GM18520 (cell line): ENCODE measurements around the gene APBB2.
"Not testable (repeated sequence)": the region's sequence is repeated elsewhere in the genome, so short reads cannot be mapped to it uniquely, and the experiment has no call there.

Experiments used
- ATAC-seq: cut with Tn5 transposase; IDR thresholded peaks from one replicate; pipeline ENCODE4 v1.9.1; 2021; ENCODE audit not compliant: unreplicated experiment

APBB2 gene

DNA sequence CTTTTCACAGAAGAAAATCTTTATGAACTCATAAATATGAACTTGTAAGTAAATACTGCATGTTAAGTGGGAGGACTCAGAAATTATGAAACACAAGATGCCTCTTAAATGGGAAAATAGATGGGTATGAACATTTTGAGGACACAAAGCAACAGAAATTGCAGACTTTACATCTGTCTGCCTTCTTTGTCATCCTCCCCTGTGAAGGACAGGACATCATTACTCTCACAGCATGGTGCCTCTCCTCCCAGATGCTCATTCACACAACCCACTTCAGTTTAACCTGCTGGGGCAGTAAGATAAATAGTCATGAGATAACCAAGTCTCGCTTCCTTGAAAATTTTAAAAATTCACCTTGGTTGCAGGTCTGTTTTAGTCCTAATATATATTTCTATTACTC lies 144.5 kb downstream of the APBB2 start:
- no peak for ATAC-seq

DNA sequence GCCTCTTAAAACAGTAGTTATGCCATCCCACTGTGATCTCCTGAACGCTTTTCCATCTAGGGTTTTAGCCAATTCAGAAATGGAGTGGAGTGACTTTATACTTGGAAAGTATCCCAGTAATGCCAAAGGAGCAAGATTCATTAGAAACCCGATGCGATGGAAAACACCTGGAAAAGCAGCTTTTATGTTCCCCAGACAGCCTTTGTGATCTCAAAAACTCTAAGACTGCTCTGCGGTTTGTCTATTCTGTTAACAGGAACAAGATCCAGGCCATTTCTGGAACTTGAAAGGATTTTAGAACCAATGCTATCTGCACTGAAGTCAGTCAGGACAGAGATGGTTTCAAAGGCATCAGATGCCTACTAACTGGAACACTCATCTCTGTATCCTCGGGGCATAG lies 145.1 kb downstream of the APBB2 start:
- ATAC-seq, result no peak

DNA sequence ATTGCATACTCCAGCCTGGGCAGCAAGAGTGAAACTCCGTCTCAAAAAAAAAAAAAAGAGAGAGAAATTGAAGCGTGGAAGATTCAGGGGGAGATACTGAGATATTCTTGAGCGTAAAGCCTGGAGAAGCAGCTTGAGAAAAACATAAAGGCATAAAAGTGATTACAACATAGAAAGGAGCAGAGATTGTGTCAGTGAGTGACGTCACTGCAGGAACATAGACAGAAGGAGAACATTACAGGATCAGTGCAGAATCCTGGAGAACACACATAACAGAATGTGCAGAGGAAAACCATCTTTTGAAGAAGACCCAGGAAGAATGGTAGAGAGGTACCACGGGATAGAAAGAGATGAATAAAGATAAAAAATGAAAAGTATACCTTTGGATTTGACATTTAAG lies 147.0 kb downstream of the APBB2 start:
- no peak for ATAC-seq

DNA sequence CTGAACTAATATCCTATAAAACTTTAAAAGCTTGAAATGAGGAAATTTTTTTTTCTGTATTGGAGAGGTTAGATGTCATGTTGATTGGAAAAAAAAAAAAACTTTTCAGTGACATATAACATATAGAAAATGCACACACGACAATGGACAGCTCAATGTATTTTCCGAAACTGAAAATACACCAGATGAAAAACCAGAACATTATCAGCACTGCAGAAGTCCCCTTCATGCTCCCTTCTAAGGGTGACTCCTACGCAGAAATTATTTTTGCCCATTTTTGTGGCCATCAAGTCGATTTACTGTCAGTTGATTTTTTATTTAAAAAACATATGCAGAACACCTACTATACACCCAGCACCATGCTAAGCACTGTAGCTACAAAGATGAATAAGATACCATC lies 148.3 kb downstream of the APBB2 start:
- no peak for ATAC-seq

DNA sequence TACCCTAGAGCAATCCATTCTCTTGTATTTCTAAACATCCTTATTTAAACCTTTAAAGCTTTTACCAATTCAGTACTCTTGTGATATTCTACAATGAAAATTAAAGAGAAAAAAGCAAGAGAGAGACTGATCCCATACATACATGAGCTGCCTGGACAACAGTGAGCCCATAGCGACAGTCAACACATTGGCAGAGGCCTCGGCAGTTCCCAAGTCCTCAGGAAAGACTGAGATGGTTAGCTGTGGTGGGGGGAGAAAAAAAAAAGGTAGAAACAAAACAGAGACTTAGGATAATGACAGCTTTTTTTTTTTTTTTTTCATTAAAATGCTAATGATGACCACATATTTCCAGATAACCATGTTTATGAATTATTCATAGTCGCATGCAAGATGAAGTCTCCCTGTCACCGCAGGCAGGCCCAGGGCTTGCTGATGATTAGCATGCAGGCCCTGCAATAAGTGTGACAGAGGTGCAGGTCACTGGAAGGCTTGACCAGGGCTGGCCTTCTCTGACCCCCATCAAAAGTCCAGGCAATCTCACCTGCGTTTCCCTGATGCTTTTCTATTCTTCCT lies 148.8 kb downstream of the APBB2 start:
- ATAC-seq, result no peak

DNA sequence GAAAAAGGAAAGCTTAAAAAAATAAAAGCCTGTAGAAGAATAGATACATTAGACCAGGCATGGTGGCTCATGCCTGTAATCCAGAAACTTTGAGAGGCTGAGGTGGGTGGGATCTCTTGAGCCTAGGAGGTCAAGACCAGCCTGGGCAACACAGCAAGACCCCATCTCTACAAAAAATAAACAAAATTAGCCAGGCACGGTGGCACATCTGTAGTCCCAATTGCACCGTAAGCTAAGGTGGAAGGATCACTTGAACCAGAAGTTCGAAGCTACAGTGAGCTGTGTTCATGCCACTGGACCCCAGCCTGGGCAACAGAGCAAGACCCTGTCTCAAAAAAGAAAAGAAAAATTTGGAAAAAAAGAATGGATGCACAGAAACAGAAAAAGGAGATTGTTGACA lies 149.4 kb downstream of the APBB2 start:
- ATAC-seq, result no peak

DNA sequence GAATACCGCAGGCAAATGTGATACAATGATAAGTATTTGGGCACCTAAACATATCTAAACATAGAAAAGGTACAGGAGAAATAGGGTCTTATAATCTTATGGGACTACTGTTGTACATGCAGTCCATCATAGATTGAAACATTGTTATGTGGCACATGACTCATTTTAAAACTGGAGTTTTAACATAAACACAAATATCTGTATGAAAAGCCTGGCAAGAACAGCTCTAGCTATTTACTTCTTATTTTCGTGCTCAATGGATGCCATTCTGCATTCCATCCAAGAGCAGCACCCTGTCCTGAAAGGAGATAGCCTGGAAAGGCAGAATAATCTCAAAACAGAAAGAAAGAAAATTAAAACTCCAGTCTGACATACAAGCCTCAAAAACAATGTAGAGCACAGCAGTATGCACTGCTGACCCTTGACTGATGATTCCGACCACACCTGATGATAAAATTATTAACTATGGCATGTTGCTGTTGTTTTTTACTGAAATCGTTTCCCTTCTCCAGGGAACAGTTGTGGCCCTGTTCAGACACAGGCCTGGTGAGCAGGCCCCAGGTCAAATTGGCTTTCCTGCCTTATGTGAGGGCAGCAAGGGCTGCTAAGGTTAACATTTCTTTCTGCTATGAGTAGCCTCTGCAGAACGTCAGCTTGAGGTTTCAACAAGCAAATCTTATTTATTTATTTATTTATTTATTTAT lies 152.7 kb downstream of the APBB2 start:
- ATAC-seq, result no peak

DNA sequence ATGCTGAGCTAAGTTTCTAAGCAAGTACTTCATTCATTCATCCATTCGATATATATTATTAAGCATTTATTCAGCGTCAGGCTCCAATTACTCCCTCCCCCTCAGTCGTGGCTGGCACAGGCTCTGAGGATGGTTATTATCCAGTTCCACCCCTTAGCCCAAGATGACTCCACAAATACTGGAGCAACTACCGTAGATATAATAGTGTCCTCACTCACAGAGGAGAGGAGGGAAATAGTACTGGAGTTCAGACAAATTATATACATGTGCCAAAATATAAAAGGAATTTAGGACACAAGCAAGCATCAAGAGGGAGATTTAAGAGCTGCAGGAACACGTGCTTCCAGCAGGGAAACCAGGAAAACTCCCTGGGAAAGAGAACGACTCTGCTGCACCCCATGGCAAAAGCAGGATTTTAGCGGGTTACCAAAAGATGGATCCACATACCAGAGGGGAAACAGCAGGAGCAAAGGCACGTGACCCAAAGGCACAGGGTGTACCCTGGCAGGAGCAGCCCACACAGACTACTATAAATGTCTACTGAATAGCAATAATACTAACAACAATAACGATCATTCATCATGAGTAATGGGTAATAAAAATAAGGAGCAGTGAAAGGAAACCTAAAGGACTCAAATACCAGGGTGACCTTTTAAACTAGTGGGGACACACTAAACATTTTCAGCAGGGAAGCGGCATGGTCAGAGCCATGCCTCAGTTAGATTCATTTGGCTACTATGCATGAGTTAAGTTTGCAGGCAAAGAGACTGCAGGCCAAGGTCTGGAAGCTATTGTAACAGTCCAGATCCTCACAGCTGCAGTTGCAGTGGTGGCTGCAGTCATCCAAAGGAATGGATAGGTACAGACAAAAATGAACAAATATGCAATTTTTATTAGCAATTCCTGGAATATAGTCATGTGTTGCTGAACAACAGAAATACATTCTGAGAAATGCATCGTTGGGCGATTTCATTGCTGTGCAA lies 153.7 kb downstream of the APBB2 start:
- no peak for ATAC-seq

DNA sequence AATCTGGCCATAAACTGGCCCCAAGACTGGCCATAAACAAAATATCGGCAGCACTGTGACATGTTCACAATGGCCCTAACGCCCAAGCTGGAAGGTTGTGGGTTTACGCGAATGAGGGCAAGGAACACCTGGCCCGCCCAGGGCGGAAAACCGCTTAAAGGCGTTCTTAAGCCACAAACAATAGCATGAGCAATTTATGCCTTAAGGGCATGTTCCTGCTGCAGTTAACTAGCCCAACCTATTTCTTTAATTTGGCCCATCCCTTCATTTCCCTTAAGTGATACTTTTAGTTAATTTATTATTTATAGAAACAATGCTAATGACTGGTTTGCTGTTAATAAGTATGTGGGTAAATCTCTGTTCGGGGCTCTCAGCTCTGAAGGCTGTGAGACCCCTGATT lies 154.9 kb downstream of the APBB2 start:
- ATAC-seq, result not testable (repeated sequence)

DNA sequence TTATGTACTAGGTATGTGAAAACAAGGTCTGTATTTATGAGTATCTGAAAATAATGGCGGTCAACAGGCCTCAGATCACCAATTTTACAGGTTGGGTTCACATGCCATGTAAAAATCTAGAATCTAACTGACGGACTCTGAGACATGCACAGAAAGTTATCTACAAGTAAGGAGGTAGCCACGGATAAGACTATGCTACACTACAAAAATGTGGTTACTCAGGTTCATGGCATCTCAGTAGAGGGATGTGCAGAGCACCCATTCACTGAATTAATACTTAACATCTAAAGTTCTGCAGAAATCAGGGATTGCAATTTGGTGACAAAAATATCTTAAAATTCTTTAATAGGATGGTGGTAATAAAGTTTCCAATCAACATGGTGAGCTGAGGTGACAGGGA lies 155.9 kb downstream of the APBB2 start:
- no peak for ATAC-seq

DNA sequence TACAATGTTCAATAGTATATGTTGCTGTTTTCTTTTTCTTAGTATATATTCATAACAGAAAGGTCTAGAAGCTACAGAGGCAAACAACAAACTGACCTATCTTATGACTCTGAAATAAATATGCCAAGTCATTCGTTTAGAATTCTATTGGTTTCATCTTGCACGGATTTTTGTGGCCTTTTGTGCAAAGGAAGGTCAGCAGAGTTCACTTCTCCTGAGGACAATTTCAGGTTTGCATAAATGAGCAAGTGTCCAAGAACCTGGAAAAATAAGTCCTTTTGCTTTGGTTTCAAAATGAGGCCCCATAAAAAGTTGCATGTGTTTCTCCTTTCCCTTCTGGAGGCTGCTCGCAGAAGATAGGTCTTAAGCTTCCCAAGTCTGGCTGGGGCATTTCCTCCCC lies 156.9 kb downstream of the APBB2 start:
- ATAC-seq, result no peak

DNA sequence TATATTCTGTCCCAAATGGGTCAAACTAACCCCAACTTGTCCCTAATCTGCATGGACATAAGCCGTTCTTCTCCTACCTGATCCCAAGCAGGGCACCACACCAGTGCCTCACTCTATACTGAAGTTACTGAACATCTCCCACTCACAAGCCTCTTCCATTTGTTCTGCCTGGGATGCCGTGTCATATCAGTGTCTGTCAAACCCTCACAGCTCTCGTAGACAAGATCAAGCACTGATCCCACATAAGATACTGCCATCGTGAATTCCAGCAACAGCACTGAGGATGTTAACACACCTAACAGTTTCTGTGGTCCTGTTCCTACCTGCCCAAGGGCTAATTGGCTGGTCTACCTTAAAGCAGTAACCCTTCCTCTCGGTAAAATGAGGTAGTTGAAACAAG lies 162.1 kb downstream of the APBB2 start:
- no peak for ATAC-seq

DNA sequence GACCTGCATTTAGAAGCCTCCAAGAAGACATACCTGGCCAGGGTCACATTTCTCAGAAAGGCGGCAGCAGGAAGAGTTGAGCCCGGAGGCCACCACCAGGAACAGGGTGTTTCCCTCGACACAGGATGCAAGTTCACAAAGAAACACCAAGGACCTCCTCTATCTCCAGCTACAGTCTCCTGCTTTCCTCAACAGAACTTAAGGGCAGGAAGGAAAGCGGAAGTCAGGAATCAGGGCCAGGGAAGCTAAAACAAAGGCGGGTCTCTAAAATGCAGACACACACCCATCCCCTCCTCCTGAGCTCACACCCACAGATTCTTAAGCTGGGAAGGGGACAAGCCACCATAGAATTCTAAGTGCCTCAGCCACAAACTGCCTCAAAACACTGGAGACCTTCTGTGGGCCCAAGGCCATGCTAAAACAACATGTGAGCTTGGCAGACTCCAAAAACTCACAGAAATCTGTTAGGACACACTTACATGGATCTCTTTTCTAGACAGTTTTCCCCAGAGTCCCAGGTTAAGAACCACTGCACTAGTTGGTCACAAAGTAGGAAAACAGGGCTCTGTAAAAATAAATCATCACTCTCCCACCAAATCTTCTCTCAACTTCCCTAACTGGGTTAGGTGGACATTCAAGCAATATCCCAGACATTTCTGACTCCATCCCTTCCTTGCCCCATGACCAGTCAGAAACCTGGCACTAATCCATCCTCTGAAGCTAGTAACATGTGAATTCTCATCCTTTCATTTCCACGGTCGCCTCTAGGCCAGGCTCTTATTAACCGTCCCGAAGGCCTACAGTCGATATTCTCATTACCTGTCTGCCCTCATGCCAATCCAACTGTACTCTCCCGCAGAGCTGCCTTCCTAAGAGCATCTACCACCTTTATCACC lies 163.2 kb downstream of the APBB2 start:
- no peak for ATAC-seq

DNA sequence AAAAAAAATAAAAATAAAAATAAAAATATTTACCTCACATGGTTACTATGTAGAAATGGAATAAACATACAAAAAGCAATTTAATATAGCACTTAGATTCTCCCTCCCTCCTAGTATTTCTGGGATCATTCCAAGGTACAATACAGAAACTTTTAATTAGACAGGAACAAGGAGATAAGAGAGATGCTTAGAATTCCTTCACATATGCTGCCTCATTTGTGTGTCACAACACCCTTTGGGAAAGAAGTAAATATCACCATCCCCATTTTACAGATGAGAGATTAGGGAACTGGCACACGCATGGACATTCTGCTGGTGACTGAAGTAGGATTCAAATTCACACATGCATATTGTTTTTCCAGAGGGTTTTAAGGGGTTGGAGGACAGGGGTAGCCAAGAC lies 164.2 kb downstream of the APBB2 start:
- ATAC-seq, result no peak

DNA sequence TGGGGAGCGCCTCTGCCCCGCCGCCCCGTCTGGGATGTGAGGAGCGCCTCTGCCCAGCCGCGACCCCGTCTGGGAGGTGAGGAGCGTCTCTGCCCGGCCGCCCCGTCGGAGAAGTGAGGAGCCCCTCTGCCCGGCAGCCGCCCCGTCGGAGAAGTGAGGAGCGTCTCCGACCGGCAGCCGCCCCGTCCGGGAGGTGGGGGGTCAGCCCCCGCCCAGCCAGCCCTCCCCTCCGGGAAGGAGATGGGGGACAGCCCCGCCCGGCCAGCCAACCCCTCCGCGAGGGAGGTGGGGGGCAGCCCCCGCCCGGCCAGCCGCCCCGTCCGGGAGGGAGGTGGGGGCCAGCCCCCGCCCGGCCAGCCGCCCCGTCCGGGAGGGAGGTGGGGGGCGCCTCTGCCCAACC lies 165.2 kb downstream of the APBB2 start:
- ATAC-seq, result not testable (repeated sequence)

DNA sequence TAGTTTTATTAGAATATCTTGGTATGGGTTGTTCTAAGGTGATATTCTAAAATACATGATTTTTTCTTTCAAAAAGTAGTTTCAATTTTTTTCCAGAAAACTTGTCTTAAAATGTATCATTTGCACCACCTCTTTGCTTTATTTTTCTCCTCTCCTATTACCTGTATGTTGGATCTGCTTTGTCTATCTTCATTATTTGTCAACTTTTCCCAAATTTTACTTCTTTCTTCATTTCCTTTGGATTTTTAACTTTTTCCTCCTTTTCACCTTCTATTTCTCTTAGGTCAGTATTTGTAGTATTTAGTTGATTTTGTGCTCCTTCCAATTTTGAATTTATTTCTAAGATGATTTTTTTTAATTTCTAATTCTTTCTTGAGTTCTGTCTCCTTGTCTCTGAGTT lies 169.6 kb downstream of the APBB2 start:
- ATAC-seq, result no peak

DNA sequence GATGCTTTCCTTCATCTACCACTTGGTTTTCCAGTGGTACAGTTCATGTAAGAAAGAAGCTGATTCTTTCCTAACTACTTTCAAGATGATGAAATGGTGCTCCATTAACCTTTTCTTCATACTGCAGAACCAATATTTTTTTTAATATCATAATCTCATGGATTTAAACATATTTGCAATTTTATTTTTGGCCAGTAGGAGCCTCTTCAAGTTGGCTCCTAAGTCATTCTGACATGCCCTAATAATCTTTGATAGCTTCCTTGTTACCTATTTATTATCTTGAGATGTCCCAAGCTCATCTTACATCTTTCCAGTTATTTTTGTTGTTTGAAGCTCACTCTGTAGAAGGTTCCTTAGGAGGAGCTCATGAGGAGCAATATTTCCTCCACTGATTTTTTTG lies 170.2 kb downstream of the APBB2 start:
- ATAC-seq, result no peak

DNA sequence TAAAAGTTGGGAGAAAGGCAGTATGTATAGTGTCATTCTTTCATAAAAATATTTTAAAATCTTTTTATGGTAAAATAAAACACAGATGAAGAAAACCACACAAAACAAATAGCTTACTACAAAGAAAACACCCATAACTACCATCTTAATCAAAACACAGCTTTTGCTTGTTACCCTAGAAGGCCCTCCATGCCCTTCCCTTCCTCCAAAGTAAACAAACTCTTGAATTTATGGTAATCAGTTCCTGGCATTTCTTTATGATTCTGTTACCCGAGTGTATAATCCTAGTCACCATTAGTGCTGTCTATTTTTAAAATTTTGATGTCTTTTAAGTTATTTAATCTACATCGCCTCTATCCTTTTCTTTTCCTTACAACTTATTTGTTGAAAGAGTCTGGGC lies 170.9 kb downstream of the APBB2 start:
- no peak for ATAC-seq

DNA sequence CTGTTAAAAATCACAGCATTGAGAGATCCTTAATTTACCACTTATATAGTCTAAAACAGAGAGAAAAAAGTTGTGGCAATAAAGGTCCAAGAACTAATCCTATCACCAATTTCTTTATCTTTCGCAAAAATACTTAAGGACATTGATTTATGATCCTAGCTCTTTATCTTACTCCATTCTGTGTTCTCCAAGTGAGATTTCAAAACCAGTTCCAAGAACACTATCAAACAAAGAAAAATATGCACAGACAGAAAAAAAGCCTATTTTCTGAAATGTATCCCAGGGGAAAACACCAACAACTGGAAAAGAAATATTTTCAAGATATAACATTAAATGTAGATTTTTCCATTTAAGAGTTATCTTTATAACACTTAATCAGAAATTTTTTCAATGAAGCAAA lies 172.8 kb downstream of the APBB2 start:
- ATAC-seq, result no peak

DNA sequence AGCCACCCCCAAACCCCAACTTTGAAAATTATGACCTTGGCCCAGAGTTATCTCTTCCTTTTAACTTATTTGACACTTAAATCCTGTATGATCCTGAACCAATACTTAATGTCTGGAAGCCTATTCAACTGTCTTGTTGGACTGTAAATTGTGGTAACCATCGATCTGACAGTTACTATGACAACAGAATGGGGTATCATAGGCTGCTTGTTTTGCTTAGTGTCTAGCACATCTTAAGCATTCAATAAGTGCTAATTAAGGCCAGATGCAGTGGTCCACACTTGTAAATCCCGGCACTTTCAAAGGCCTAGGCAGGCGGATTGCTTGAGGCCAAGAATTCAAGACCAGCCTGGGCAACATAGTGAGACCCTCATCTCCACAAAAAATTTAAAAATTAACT lies 175.0 kb downstream of the APBB2 start:
- ATAC-seq, result no peak

DNA sequence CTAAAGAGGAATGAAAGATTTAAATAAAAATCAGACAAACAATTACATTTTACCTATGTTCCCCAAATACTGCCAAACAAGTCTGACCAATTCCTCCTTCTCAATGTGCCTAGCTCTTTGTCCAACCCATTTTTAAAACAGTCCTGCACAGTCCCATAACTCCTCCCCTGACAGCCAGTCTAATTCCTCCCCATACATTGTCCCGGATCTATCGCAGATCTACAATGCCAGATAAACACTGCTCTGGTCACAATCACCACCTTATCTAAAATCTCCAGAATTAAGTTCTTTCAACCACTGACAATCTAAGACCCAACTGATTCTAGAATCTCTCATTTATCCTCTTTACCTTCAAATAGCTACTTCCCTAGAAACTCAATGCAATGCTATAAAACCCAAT lies 176.0 kb downstream of the APBB2 start:
- ATAC-seq, result no peak
